Astrocyte (in vitro differentiated cells and primary cell): Measurements from ENCODE around the gene PCNX1. TPM values are rescaled to one million over a fixed set of nuclear protein-coding genes. Genes with fewer than 3 reads are reported as not detected.
A peak's percentile ranks its signal among the peaks of the same experiment; 100 is the strongest.

Experiments used
- DNase-seq: peaks from one replicate; pipeline ENCODE4 v3.0.0-alpha.2; 2010; ENCODE audit warnings: low read depth
- FAIRE-seq: peaks from 2 replicates; lab custom pipeline; 2011; peaks lifted over from hg19 to GRCh38; lab: Jason Lieb, UNC
- H2AFZ ChIP-seq: 2 replicates; pipeline ENCODE4 v1.6.0; 2012; ENCODE audit warnings: low read depth, low read length, inconsistent platforms
- H3K27ac ChIP-seq: 2 replicates; pipeline ENCODE4 v1.5.1; 2011; ENCODE audit warnings: low read depth, low read length, inconsistent platforms
- H3K27me3 ChIP-seq: 2 replicates; pipeline ENCODE4 v1.6.0; 2011; ENCODE audit warnings: low read length, inconsistent platforms; ENCODE audit not compliant: insufficient read depth
- H3K36me3 ChIP-seq: 2 replicates; pipeline ENCODE4 v1.5.1; 2011; ENCODE audit warnings: low read length, inconsistent platforms; ENCODE audit not compliant: insufficient read depth
- H3K4me1 ChIP-seq: 2 replicates; pipeline ENCODE4 v1.5.1; 2011; ENCODE audit warnings: low read length, inconsistent platforms; ENCODE audit not compliant: insufficient read depth
- H3K4me2 ChIP-seq: 2 replicates; pipeline ENCODE4 v1.6.0; 2012; ENCODE audit warnings: low read length, inconsistent platforms
- H3K4me3 ChIP-seq: 2 replicates; pipeline ENCODE4 v1.5.1; 2011; ENCODE audit warnings: low read depth, mild to moderate bottlenecking, low read length, inconsistent platforms; ENCODE audit not compliant: insufficient read depth
- H3K79me2 ChIP-seq: 2 replicates; pipeline ENCODE4 v1.6.0; 2012; ENCODE audit warnings: mild to moderate bottlenecking, low read length, inconsistent platforms; ENCODE audit not compliant: insufficient read depth
- H3K9ac ChIP-seq: 2 replicates; pipeline ENCODE4 v1.6.0; 2012; ENCODE audit warnings: mild to moderate bottlenecking, low read length, inconsistent platforms
- H3K9me3 ChIP-seq: 2 replicates; pipeline ENCODE4 v1.5.1; 2012; ENCODE audit warnings: low read depth, mild to moderate bottlenecking, low read length, inconsistent platforms; ENCODE audit not compliant: insufficient read depth
- H4K20me1 ChIP-seq: 2 replicates; pipeline ENCODE4 v1.6.0; 2012; ENCODE audit warnings: low read length, inconsistent platforms; ENCODE audit not compliant: insufficient read depth
- H3K27ac Mint-ChIP-seq: one replicate; pipeline ENCODE4 v1.8.0; 2021; ENCODE audit warnings: mild to moderate bottlenecking, mixed read lengths; ENCODE audit not compliant: unreplicated experiment
- H3K27me3 Mint-ChIP-seq: one replicate; pipeline ENCODE4 v1.8.0; 2021; ENCODE audit warnings: low read depth, mixed read lengths; ENCODE audit not compliant: unreplicated experiment
- H3K36me3 Mint-ChIP-seq: one replicate; pipeline ENCODE4 v1.8.0; 2021; ENCODE audit warnings: low read depth, mixed read lengths; ENCODE audit not compliant: unreplicated experiment
- H3K4me1 Mint-ChIP-seq: one replicate; pipeline ENCODE4 v1.8.0; 2021; ENCODE audit warnings: low read depth, mixed read lengths; ENCODE audit not compliant: unreplicated experiment
- H3K4me3 Mint-ChIP-seq: one replicate; pipeline ENCODE4 v1.8.0; 2021; ENCODE audit warnings: mild to moderate bottlenecking, moderate library complexity, mixed read lengths; ENCODE audit not compliant: unreplicated experiment
- H3K9me3 Mint-ChIP-seq: one replicate; pipeline ENCODE4 v1.8.0; 2021; ENCODE audit warnings: mild to moderate bottlenecking, mixed read lengths; ENCODE audit not compliant: unreplicated experiment
- EZH2 ChIP-seq: IDR thresholded peaks from 2 replicates; pipeline ENCODE4 v1.6.1; 2012; ENCODE audit warnings: mild to moderate bottlenecking, low read length, inconsistent platforms; ENCODE audit not compliant: insufficient read depth
- total RNA-seq: library from RNA; stranded (reverse); gene quantifications from 2 replicates; pipeline ENCODE4 v1.2.1, GENCODE V29; 2021
- TF ChIP-seq, protein P1 (sequence below): IDR thresholded peaks from 2 replicates; pipeline ENCODE4 v1.5.1; 2011; ENCODE audit warnings: low read depth, mild to moderate bottlenecking, inconsistent platforms, low read length, moderate library complexity; ENCODE audit not compliant: insufficient read depth

Gene PCNX1
- total RNA-seq, 1 donor from 2014 or later: 91.3 TPM

GRCh38 chr14:71113376-71113775, 206.1 kb downstream of the PCNX1 start:
- no peaks in the 10 kb centered on the region for H3K9me3 Mint-ChIP-seq
- FAIRE-seq: peak; percentile 70
- Histone ChIP-seq H3K4me2 (no peak overlapping the region), H3K9me3 (no peaks in the 10 kb centered on the region), H3K4me1 (peaks cover 9% of the 10 kb centered on the region), H3K9ac (no peak overlapping the region), H3K36me3 (peaks cover 19% of the 10 kb centered on the region), H3K27me3 (no peaks in the 10 kb centered on the region), H2AFZ (no peak overlapping the region), H3K4me3 (no peak overlapping the region), H4K20me1 (no peaks in the 10 kb centered on the region), H3K79me2 (no peaks in the 10 kb centered on the region), H3K27ac (no peak overlapping the region)
- H3K4me1 Mint-ChIP-seq: peaks cover 21% of the 10 kb centered on the region
- peak; percentile 34 for DNase-seq
- H3K4me3 Mint-ChIP-seq: no peak overlapping the region
- TF ChIP-seq, protein P1, sequence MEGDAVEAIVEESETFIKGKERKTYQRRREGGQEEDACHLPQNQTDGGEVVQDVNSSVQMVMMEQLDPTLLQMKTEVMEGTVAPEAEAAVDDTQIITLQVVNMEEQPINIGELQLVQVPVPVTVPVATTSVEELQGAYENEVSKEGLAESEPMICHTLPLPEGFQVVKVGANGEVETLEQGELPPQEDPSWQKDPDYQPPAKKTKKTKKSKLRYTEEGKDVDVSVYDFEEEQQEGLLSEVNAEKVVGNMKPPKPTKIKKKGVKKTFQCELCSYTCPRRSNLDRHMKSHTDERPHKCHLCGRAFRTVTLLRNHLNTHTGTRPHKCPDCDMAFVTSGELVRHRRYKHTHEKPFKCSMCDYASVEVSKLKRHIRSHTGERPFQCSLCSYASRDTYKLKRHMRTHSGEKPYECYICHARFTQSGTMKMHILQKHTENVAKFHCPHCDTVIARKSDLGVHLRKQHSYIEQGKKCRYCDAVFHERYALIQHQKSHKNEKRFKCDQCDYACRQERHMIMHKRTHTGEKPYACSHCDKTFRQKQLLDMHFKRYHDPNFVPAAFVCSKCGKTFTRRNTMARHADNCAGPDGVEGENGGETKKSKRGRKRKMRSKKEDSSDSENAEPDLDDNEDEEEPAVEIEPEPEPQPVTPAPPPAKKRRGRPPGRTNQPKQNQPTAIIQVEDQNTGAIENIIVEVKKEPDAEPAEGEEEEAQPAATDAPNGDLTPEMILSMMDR: no peak
- no peak for TF ChIP-seq EZH2
- peaks cover 15% of the 10 kb centered on the region for H3K36me3 Mint-ChIP-seq
- no peaks in the 10 kb centered on the region for H3K27me3 Mint-ChIP-seq
- no peak overlapping the region for H3K27ac Mint-ChIP-seq

DNA sequence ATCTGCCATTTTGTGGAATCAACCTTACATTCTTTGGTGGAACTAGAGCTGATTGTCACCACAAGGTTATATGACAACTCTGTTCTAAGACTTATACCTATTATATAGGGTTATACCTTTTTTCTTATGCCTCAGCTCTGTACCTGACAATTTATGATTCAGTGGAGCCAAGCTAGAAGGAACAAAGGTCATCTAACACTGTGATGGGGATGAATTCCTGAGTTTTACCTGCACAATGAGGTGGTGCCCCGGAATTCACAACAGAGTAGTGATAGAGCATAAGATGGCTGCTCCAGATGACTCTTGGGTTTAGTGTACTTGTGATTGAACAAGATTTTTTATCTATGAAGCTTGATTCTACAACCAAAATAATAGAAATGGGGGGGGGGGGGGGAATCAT, 207.3 kb downstream of the PCNX1 start:
- no peaks in the 10 kb centered on the region for H3K9me3 ChIP-seq
- no peak overlapping the region for H3K4me3 ChIP-seq
- FAIRE-seq (no peak), DNase-seq (no peak)
- H3K4me2 ChIP-seq: no peak overlapping the region
- H4K20me1 ChIP-seq: no peaks in the 10 kb centered on the region
- no peak overlapping the region for H3K9ac ChIP-seq
- Mint-ChIP-seq H3K9me3 (no peaks in the 10 kb centered on the region), H3K27me3 (no peaks in the 10 kb centered on the region), H3K36me3 (peaks cover 14% of the 10 kb centered on the region), H3K4me1 (peaks cover 24% of the 10 kb centered on the region), H3K4me3 (no peak overlapping the region), H3K27ac (no peak overlapping the region)
- no peak for TF ChIP-seq EZH2
- TF ChIP-seq, protein P1: no peak
- no peak overlapping the region for H2AFZ ChIP-seq
- peaks cover 19% of the 10 kb centered on the region for H3K4me1 ChIP-seq
- H3K27me3 ChIP-seq: no peaks in the 10 kb centered on the region
- no peak overlapping the region for H3K27ac ChIP-seq
- no peaks in the 10 kb centered on the region for H3K79me2 ChIP-seq
- H3K36me3 ChIP-seq: peaks cover 11% of the 10 kb centered on the region

- peaks cover 14% of the 10 kb centered on the region for H3K36me3 Mint-ChIP-seq
- Histone ChIP-seq H3K9me3 (no peaks in the 10 kb centered on the region), H4K20me1 (no peaks in the 10 kb centered on the region), H3K9ac (no peak overlapping the region), H3K79me2 (no peaks in the 10 kb centered on the region), H3K27ac (no peak overlapping the region), H3K4me2 (no peak overlapping the region), H3K27me3 (no peaks in the 10 kb centered on the region), H3K36me3 (peaks cover 7% of the 10 kb centered on the region), H2AFZ (no peak overlapping the region), H3K4me1 (peaks cover 22% of the 10 kb centered on the region), H3K4me3 (no peak overlapping the region)
- H3K27ac Mint-ChIP-seq: no peak overlapping the region
- no peaks in the 10 kb centered on the region for H3K27me3 Mint-ChIP-seq
- FAIRE-seq: no peak
- H3K4me1 Mint-ChIP-seq: peaks cover 25% of the 10 kb centered on the region
- H3K4me3 Mint-ChIP-seq: no peak overlapping the region
- no peak for TF ChIP-seq EZH2
- TF ChIP-seq, protein P1: no peak
- no peak for DNase-seq
- no peaks in the 10 kb centered on the region for H3K9me3 Mint-ChIP-seq
Observed at GRCh38 chr14:71115306-71115705, 208.0 kb downstream of the PCNX1 start.
